Esophagus squamous epithelium (tissue), 4 donors: Measurements from ENCODE around the gene CREB5.

Source experiments
- POLR2A ChIP-seq, 4 donors: fragments of 450-650 bp; IDR thresholded peaks; one replicate each; pipeline ENCODE4 v1.6.1; 2017; ENCODE audit warnings: antibody characterized with exemption in 4 of 4, mild to moderate bottlenecking in 4 of 4, moderate library complexity in 3 of 4
- TF ChIP-seq, protein P1 (sequence below), 6 experiments: fragments of 450-650 bp in 4 of 6; fragments of 200-600 bp in 2 of 6; sonication (generic) in 2 of 6; IDR thresholded peaks; one replicate each; pipeline ENCODE4 v1.5.1; 2016 to 2019; ENCODE audit warnings: antibody characterized with exemption in 6 of 6, mild to moderate bottlenecking in 4 of 6, moderate library complexity in 4 of 6

DNA sequence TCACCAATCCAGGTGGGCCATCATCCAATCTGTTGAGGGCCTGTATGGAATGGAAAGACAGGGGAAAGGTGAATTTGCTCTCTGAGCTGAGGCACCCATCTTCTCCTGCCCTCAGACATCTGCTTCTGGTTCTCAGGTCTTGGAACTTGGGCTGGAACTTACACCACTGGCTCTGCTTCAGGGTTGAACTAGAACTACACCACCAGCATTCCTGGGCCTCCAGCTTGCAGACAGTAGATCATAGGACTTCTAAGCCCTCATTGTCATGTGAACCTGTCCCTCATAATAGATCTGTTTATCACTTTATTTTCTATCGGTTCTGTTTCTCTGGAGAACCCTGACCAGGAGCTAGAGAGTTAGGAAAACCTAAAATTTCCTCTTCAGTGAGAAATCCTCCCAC, 233.5 kb downstream of the CREB5 start:
- TF ChIP-seq POLR2A (IDR thresholded peaks at IDR 0.05), result no peak
- TF ChIP-seq, protein P1, sequence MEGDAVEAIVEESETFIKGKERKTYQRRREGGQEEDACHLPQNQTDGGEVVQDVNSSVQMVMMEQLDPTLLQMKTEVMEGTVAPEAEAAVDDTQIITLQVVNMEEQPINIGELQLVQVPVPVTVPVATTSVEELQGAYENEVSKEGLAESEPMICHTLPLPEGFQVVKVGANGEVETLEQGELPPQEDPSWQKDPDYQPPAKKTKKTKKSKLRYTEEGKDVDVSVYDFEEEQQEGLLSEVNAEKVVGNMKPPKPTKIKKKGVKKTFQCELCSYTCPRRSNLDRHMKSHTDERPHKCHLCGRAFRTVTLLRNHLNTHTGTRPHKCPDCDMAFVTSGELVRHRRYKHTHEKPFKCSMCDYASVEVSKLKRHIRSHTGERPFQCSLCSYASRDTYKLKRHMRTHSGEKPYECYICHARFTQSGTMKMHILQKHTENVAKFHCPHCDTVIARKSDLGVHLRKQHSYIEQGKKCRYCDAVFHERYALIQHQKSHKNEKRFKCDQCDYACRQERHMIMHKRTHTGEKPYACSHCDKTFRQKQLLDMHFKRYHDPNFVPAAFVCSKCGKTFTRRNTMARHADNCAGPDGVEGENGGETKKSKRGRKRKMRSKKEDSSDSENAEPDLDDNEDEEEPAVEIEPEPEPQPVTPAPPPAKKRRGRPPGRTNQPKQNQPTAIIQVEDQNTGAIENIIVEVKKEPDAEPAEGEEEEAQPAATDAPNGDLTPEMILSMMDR (IDR thresholded peaks at IDR 0.05), result no peak
